Astrocyte of the spinal cord (primary cell): ENCODE results near the gene TNFAIP6.

ENCODE experiments used
- DNase-seq: peaks from one replicate; pipeline ENCODE4 v3.0.0; 2011; ENCODE audit warnings: low read depth, low spot score
- H3K4me3 ChIP-seq: 2 replicates; pipeline ENCODE4 v1.5.1; 2011; ENCODE audit warnings: low read depth, mild to moderate bottlenecking, low read length, moderate library complexity
- in situ Hi-C: cut with HindIII; loops from 2 replicates; pipeline ENCODE4 v1.10.0; 2017; ENCODE audit warnings: low sequenced_read_pairs
- TF ChIP-seq, protein P1 (sequence below): IDR thresholded peaks from 2 replicates; pipeline ENCODE4 v1.5.1; 2012; ENCODE audit warnings: low read depth, mild to moderate bottlenecking, low read length, inconsistent platforms

Gene TNFAIP6

DNA sequence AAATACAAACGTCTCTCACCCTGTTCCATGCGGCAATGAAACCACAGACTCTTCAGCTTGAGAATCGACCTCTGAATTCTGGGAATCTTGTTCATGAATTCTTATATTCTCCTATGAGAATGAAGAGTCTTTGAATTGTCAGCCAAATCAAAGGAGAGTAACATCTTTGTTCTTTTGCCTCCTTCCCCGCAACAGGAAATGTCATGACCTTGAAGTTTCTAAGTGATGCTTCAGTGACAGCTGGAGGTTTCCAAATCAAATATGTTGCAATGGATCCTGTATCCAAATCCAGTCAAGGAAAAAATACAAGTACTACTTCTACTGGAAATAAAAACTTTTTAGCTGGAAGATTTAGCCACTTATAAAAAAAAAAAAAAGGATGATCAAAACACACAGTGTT is 21.8 kb downstream of the TNFAIP6 start:
- TF ChIP-seq, protein P1, sequence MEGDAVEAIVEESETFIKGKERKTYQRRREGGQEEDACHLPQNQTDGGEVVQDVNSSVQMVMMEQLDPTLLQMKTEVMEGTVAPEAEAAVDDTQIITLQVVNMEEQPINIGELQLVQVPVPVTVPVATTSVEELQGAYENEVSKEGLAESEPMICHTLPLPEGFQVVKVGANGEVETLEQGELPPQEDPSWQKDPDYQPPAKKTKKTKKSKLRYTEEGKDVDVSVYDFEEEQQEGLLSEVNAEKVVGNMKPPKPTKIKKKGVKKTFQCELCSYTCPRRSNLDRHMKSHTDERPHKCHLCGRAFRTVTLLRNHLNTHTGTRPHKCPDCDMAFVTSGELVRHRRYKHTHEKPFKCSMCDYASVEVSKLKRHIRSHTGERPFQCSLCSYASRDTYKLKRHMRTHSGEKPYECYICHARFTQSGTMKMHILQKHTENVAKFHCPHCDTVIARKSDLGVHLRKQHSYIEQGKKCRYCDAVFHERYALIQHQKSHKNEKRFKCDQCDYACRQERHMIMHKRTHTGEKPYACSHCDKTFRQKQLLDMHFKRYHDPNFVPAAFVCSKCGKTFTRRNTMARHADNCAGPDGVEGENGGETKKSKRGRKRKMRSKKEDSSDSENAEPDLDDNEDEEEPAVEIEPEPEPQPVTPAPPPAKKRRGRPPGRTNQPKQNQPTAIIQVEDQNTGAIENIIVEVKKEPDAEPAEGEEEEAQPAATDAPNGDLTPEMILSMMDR = no peak
- in situ Hi-C loops = no loop called here
- peak; percentile 22 for DNase-seq
- H3K4me3 ChIP-seq = no peak overlapping the region

DNA sequence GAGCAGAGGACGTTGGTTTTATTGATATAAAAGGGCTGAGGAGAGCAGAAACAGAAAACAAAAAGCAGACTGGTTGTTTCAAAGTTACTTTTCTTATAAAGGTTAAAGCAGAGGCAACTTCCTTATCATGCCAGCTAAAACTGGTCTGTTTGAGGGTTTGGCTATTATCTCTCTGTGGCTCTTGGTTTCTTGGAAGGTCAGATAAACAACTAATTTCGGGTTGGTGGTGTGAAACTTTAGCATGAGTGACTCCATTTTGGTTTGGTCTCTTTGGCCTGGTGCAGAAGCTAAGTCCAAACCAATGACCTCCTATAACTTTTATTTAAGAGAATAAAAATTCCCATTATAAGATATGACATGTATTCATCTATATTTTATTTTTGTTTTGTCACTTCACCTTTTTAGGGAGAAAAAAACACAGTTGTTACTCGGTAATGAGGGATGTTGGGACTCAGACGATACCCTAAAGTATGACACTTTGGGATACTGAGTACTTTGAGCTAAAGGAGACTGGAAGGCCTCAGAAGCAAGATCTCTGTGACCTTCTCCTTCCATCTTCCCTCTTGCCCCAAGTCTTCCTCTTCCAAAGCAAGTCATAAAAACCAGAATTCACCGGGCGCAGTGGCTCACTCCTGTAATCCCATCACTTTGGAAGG is 23.3 kb downstream of the TNFAIP6 start:
- no peak overlapping the region for H3K4me3 ChIP-seq
- no peak for DNase-seq
- TF ChIP-seq, protein P1 = no peak
- in situ Hi-C loops = no loop called here

DNA sequence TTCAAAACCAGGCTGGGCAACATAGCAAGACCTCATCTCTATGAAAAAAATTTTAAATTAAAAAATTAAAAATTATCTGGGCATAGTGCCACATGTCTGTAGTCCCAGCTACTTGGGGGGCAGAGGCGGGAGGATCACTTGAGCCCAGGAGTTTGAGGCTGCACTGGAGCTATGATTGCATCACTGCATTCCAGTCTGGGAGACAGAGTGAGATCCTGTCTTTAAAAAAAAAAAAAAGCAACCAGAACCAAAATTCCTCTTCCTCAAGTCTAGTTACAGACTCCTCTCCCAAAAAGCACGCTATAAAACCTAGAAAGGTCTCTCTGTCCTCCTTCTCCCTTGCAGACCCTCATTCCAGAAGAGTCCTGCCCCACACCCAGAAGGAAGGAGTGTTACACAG is 23.9 kb downstream of the TNFAIP6 start:
- H3K4me3 ChIP-seq = no peak overlapping the region
- TF ChIP-seq, protein P1 = no peak
- peak; percentile 40 for DNase-seq
- in situ Hi-C loops = no loop called here

DNA sequence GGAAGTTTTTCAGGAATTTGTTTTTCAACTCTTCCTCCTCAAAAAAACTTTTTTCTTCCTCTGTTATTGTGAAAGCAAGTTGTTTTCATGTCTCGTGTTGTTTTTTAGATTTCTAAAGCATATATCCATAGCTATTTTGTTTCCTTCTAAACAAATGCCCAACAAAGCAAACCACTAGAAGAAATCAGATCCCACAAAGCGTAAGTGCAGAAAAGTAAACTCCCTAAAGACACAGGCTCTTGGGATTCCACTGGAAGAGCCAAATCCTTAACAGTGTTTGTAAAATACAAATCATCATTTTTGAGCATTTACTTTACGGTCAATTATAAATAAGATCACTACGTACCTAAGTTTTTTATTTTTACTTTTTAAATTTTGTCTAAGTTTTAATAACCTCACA is 30.6 kb downstream of the TNFAIP6 start:
- no peak overlapping the region for H3K4me3 ChIP-seq
- TF ChIP-seq, protein P1 = no peak
- in situ Hi-C loops = no loop called here
- no peak for DNase-seq

DNA sequence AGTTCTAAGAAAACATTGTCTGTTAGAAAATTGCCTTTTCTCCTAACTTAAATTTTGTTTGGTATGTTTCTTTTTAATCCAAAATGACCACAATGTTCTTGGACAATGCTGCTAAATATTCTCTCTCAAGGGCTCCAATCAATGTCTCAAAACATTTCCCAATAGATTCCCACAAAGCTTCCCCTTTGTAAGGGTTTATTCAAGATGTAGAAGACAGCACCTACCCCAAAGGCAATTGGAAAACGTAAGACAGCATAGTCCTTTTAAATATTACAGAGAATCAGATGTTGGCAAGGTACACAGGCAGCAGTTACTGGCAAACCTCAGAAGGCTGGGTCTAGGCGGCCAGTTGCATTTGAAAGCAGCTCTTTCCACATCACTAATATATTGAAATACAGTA is 34.0 kb downstream of the TNFAIP6 start:
- no peak for DNase-seq

DNA sequence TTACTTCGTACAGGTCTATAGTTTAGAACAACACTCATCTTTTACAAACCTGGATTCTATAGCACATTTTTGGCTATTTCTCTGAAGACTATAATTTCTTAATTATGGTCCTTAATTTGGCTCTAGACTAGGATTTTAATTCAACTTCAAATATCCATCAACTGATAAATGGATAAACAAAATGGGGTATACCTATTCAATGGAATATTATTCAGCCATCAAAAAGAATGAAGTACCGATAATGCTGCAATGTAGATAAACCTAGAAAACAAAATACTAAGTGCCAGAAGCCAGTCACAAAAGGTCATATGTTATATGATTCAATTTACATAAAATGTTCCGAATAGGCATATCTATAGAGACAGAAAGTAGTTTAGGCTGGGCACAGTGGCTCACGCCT is 37.1 kb downstream of the TNFAIP6 start:
- TF ChIP-seq, protein P1 = no peak
- in situ Hi-C loops = no loop called here
- no peak for DNase-seq

More for the DNA sequence above, 34.0 kb downstream of the TNFAIP6 start:
- TF ChIP-seq, protein P1 = no peak
- H3K4me3 ChIP-seq = no peak overlapping the region
- in situ Hi-C loops = no loop called here

More for the DNA sequence above, 37.1 kb downstream of the TNFAIP6 start:
- H3K4me3 ChIP-seq = no peak overlapping the region
